ENCODE measurements around the gene PHLDA2. TPM values are rescaled to one million over a fixed set of nuclear protein-coding genes. Genes with fewer than 3 reads are reported as not detected.

Gene PHLDA2
- total RNA-seq, 3 donors from 2014 or later = 2.0 to 2.3 TPM; not detected in 1

GRCh38 chr11:2912498-2912897, 16.7 kb downstream of the PHLDA2 start:
- peak in 2 of 3 donors; percentile 60 for TF ChIP-seq POLR2AphosphoS5 (IDR thresholded peaks at IDR 0.05)
- no peak for TF ChIP-seq CTCF (IDR thresholded peaks at IDR 0.05)

GRCh38 chr11:2911785-2912391, 17.3 kb downstream of the PHLDA2 start:
- no peak for DNase-seq (ENCODE audit: low spot score in 2 of 2)
- H3K36me3 ChIP-seq = no peaks in the 10 kb centered on the region
- no peaks in the 10 kb centered on the region for H3K9me3 ChIP-seq
- intact Hi-C loops (cut with DNase I; ENCODE audit: low total_unique reads) = no loop called here
- H3K27ac ChIP-seq = peak overlapping the region; percentile 87 to 94
- TF ChIP-seq POLR2A (IDR thresholded peaks at IDR 0.05) (no peak), CTCF (IDR thresholded peaks at IDR 0.05) (no peak), POLR2AphosphoS5 (IDR thresholded peaks at IDR 0.05) (no peak)
- peaks cover 22 to 33% of the 10 kb centered on the region in 2 donors for H3K4me1 ChIP-seq
- H3K27me3 ChIP-seq = no peaks in the 10 kb centered on the region
- H3K4me3 ChIP-seq = no peak overlapping the region

More at GRCh38 chr11:2912498-2912897, 16.7 kb downstream of the PHLDA2 start:
- Histone ChIP-seq H3K4me1 (peaks cover 22 to 33% of the 10 kb centered on the region in 2 donors), H3K27ac (peak overlapping the region; percentile 87 to 94), H3K27me3 (no peaks in the 10 kb centered on the region), H3K9me3 (no peaks in the 10 kb centered on the region), H3K4me3 (no peak overlapping the region), H3K36me3 (no peaks in the 10 kb centered on the region)
- intact Hi-C loops (cut with DNase I; ENCODE audit: low total_unique reads) = no loop called here
- peak; percentile 95 to 96 for DNase-seq (ENCODE audit: low spot score in 2 of 2)

- peak overlapping the region; percentile 87 to 94 for H3K27ac ChIP-seq
- no peaks in the 10 kb centered on the region for H3K9me3 ChIP-seq
- no peaks in the 10 kb centered on the region for H3K36me3 ChIP-seq
- TF ChIP-seq CTCF (IDR thresholded peaks at IDR 0.05) = no peak
- no peak for TF ChIP-seq POLR2A (IDR thresholded peaks at IDR 0.05)
- no peak for TF ChIP-seq POLR2AphosphoS5 (IDR thresholded peaks at IDR 0.05)
- no peak for DNase-seq (ENCODE audit: low spot score in 2 of 2)
- peaks cover 22 to 33% of the 10 kb centered on the region in 2 donors for H3K4me1 ChIP-seq
- intact Hi-C loops (cut with DNase I; ENCODE audit: low total_unique reads) = no loop called here
- no peaks in the 10 kb centered on the region for H3K27me3 ChIP-seq
- no peak overlapping the region for H3K4me3 ChIP-seq
These were observed 18.0 kb downstream of the PHLDA2 start for GRCh38 chr11:2911088-2911784.

- peaks cover 22 to 33% of the 10 kb centered on the region in 2 donors for H3K4me1 ChIP-seq
- no peaks in the 10 kb centered on the region for H3K27me3 ChIP-seq
- H3K36me3 ChIP-seq = no peaks in the 10 kb centered on the region
- no peak overlapping the region for H3K4me3 ChIP-seq
- no peak for DNase-seq (ENCODE audit: low spot score in 2 of 2)
- peak overlapping the region; percentile 87 to 94 for H3K27ac ChIP-seq
- intact Hi-C loops (cut with DNase I; ENCODE audit: low total_unique reads) = no loop called here
- H3K9me3 ChIP-seq = no peaks in the 10 kb centered on the region
- TF ChIP-seq POLR2A (IDR thresholded peaks at IDR 0.05) (no peak), POLR2AphosphoS5 (IDR thresholded peaks at IDR 0.05) (no peak), CTCF (IDR thresholded peaks at IDR 0.05) (no peak)
These were observed 18.7 kb downstream of the PHLDA2 start for GRCh38 chr11:2910401-2910955.
